DOHH2 (cell line): ENCODE results near the gene EBP.

Source experiments
- H3F3A ChIP-seq: fragments of 200-600 bp; sonication (generic), shearing (Covaris generic); 2 replicates; pipeline ENCODE4 v1.6.0; 2016; ENCODE audit warnings: antibody characterized with exemption, mild to moderate bottlenecking; ENCODE audit not compliant: control insufficient read depth, insufficient read depth
- H3K27ac ChIP-seq: fragments of 200-600 bp; sonication (generic); 2 replicates; pipeline ENCODE4 v1.5.1; 2014; ENCODE audit warnings: low read depth, mild to moderate bottlenecking, low read length, moderate library complexity
- H3K27me3 ChIP-seq: fragments of 200-600 bp; sonication (generic); 2 replicates; pipeline ENCODE4 v1.6.1; 2014; ENCODE audit warnings: mild to moderate bottlenecking, low read length, mixed read lengths; ENCODE audit not compliant: control insufficient read depth
- H3K36me3 ChIP-seq: fragments of 200-600 bp; sonication (generic); 2 replicates; pipeline ENCODE4 v1.6.1; 2014; ENCODE audit warnings: mild to moderate bottlenecking, low read length, moderate library complexity, mixed read lengths; ENCODE audit not compliant: control insufficient read depth
- H3K4me1 ChIP-seq: fragments of 200-600 bp; sonication (generic); 2 replicates; pipeline ENCODE4 v1.6.1; 2014; ENCODE audit warnings: mild to moderate bottlenecking, low read length, mixed read lengths; ENCODE audit not compliant: control insufficient read depth
- H3K4me2 ChIP-seq: fragments of 200-600 bp; sonication (generic); 2 replicates; pipeline ENCODE4 v1.6.0; 2014; ENCODE audit warnings: mild to moderate bottlenecking, low read length, moderate library complexity
- H3K4me3 ChIP-seq: fragments of 200-600 bp; sonication (generic); 2 replicates; pipeline ENCODE4 v1.5.1; 2014; ENCODE audit warnings: mild to moderate bottlenecking, low read length, mixed read lengths
- H3K79me2 ChIP-seq: fragments of 200-600 bp; sonication (generic); 2 replicates; pipeline ENCODE4 v1.6.1; 2014; ENCODE audit warnings: mild to moderate bottlenecking, low read length, mixed read lengths; ENCODE audit not compliant: control insufficient read depth
- H3K9me2 ChIP-seq: fragments of 200-600 bp; sonication (generic); replicated peaks from 2 replicates; pipeline ENCODE4 v1.6.1; 2014; ENCODE audit warnings: mild to moderate bottlenecking, low read length, mixed read lengths; ENCODE audit not compliant: control insufficient read depth
- H3K9me3 ChIP-seq: fragments of 200-600 bp; sonication (generic); 2 replicates; pipeline ENCODE4 v1.6.1; 2014; ENCODE audit warnings: antibody characterized with exemption, low read length, mixed read lengths; ENCODE audit not compliant: control insufficient read depth, insufficient read depth
- H4K20me1 ChIP-seq: fragments of 200-600 bp; sonication (generic); 2 replicates; pipeline ENCODE4 v1.6.0; 2014; ENCODE audit warnings: low read depth, mild to moderate bottlenecking, antibody characterized with exemption, low read length, moderate library complexity; ENCODE audit not compliant: control insufficient read depth, insufficient read depth
- CTCF ChIP-seq: fragments of 200-600 bp; sonication (generic); IDR thresholded peaks from one replicate; pipeline ENCODE4 v1.5.1; 2014; ENCODE audit warnings: antibody characterized with exemption, mild to moderate bottlenecking, low read depth, low read length; ENCODE audit not compliant: poor library complexity, severe bottlenecking
- EZH2phosphoT487 ChIP-seq: fragments of 200-600 bp; sonication (generic); IDR thresholded peaks from 2 replicates; pipeline ENCODE4 v1.6.1; 2017; ENCODE audit warnings: borderline replicate concordance, mild to moderate bottlenecking, antibody characterized with exemption, low read length, moderate library complexity, mixed read lengths

EBP gene

GRCh38 chrX:48478806-48479205, 42.8 kb upstream of the EBP start:
- H3K36me3 ChIP-seq, result peaks cover 31% of the 10 kb centered on the region
- no peaks in the 10 kb centered on the region for H3K9me2 ChIP-seq
- H3K4me2 ChIP-seq, result no peak overlapping the region
- H3K9me3 ChIP-seq, result no peaks in the 10 kb centered on the region
- no peaks in the 10 kb centered on the region for H3K27me3 ChIP-seq
- H3K4me3 ChIP-seq, result no peak overlapping the region
- peaks cover 42% of the 10 kb centered on the region for H3K79me2 ChIP-seq
- TF ChIP-seq CTCF (no peak), EZH2phosphoT487 (no peak)
- peaks cover 14% of the 10 kb centered on the region for H3K4me1 ChIP-seq
- H4K20me1 ChIP-seq, result 0 out of 2 replicates have a peak, but pooled peaks cover 4% of the 10 kb centered on the region
- H3K27ac ChIP-seq, result no peak overlapping the region
- no peaks in the 10 kb centered on the region for H3F3A ChIP-seq

- no peak overlapping the region for H3K4me3 ChIP-seq
- no peak overlapping the region for H3K4me2 ChIP-seq
- no peak overlapping the region for H3K27ac ChIP-seq
- TF ChIP-seq EZH2phosphoT487 (no peak), CTCF (no peak)
- H3F3A ChIP-seq, result no peaks in the 10 kb centered on the region
- H3K4me1 ChIP-seq, result peaks cover 6% of the 10 kb centered on the region
- peaks cover 33% of the 10 kb centered on the region for H3K36me3 ChIP-seq
- H3K79me2 ChIP-seq, result peaks cover 36% of the 10 kb centered on the region
- H3K9me3 ChIP-seq, result no peaks in the 10 kb centered on the region
- 0 out of 2 replicates have a peak, but pooled peaks cover 4% of the 10 kb centered on the region for H4K20me1 ChIP-seq
- no peaks in the 10 kb centered on the region for H3K27me3 ChIP-seq
- H3K9me2 ChIP-seq, result no peaks in the 10 kb centered on the region
These were observed 41.5 kb upstream of the EBP start for GRCh38 chrX:48480142-48480541.

GRCh38 chrX:48480583-48480982, 41.0 kb upstream of the EBP start:
- Histone ChIP-seq H3K9me2 (no peaks in the 10 kb centered on the region), H3K79me2 (peaks cover 33% of the 10 kb centered on the region), H3K4me1 (peaks cover 6% of the 10 kb centered on the region), H3K9me3 (no peaks in the 10 kb centered on the region), H3K36me3 (peaks cover 36% of the 10 kb centered on the region), H3F3A (no peaks in the 10 kb centered on the region), H3K4me2 (no peak overlapping the region), H4K20me1 (0 out of 2 replicates have a peak, but pooled peaks cover 4% of the 10 kb centered on the region), H3K27ac (no peak overlapping the region), H3K4me3 (no peak overlapping the region), H3K27me3 (no peaks in the 10 kb centered on the region)
- TF ChIP-seq EZH2phosphoT487 (no peak), CTCF (no peak)
